Measurements from ENCODE around the gene JARID2. TPM values are rescaled to one million over a fixed set of nuclear protein-coding genes. Genes with fewer than 3 reads are reported as not detected.

JARID2 gene
- total RNA-seq, 1 donor from 2014 or later, result 38.9 TPM

DNA sequence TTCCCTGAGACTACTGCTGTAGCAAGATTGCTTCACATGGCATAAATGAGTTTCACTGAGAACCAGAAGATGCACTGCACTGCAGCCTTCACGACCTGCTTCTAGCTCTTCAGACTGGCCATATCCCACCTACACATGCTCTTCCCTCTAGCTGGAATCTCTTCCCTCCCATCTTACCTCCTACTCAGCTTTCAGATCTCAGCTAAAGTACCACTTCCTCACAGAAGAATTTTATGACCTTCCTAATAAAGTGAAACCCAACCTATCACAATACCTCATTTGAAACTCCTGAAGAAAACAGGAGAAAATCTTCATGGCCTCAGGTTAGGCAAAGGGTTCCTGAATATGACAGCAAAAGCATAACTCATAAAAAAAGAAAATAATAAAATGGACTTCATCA is 317.1 kb downstream of the JARID2 start:
- Histone ChIP-seq H3K27me3 (no peaks in the 10 kb centered on the region), H3F3A (ENCODE audit: low read depth) (no peaks in the 10 kb centered on the region), H3K27ac (no peak overlapping the region), H4K20me1 (ENCODE audit: low read depth) (peaks cover 3% of the 10 kb centered on the region), H3K36me3 (no peaks in the 10 kb centered on the region), H2AFZ (replicated peaks) (no peak overlapping the region), H3K9me3 (ENCODE audit: low read depth) (no peaks in the 10 kb centered on the region), H3K4me2 (no peak overlapping the region), H3K79me2 (ENCODE audit: low read depth) (no peaks in the 10 kb centered on the region), H3K4me3 (no peak overlapping the region), H3K4me1 (no peaks in the 10 kb centered on the region), H3K9ac (no peak overlapping the region)
- Mint-ChIP-seq H3K4me1 (no peaks in the 10 kb centered on the region), H3K4me3 (no peak overlapping the region), H3K9me3 (peaks cover 5% of the 10 kb centered on the region), H3K27me3 (ENCODE audit: insufficient read depth, low read depth) (no peaks in the 10 kb centered on the region), H3K36me3 (no peaks in the 10 kb centered on the region), H3K27ac (no peak overlapping the region)
- TF ChIP-seq, protein P1, sequence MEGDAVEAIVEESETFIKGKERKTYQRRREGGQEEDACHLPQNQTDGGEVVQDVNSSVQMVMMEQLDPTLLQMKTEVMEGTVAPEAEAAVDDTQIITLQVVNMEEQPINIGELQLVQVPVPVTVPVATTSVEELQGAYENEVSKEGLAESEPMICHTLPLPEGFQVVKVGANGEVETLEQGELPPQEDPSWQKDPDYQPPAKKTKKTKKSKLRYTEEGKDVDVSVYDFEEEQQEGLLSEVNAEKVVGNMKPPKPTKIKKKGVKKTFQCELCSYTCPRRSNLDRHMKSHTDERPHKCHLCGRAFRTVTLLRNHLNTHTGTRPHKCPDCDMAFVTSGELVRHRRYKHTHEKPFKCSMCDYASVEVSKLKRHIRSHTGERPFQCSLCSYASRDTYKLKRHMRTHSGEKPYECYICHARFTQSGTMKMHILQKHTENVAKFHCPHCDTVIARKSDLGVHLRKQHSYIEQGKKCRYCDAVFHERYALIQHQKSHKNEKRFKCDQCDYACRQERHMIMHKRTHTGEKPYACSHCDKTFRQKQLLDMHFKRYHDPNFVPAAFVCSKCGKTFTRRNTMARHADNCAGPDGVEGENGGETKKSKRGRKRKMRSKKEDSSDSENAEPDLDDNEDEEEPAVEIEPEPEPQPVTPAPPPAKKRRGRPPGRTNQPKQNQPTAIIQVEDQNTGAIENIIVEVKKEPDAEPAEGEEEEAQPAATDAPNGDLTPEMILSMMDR (IDR thresholded peaks at IDR 0.05), result no peak
- TF ChIP-seq EZH2phosphoT487 (IDR thresholded peaks at IDR 0.05), result no peak
- no peak for DNase-seq (ENCODE audit: low spot score)

DNA sequence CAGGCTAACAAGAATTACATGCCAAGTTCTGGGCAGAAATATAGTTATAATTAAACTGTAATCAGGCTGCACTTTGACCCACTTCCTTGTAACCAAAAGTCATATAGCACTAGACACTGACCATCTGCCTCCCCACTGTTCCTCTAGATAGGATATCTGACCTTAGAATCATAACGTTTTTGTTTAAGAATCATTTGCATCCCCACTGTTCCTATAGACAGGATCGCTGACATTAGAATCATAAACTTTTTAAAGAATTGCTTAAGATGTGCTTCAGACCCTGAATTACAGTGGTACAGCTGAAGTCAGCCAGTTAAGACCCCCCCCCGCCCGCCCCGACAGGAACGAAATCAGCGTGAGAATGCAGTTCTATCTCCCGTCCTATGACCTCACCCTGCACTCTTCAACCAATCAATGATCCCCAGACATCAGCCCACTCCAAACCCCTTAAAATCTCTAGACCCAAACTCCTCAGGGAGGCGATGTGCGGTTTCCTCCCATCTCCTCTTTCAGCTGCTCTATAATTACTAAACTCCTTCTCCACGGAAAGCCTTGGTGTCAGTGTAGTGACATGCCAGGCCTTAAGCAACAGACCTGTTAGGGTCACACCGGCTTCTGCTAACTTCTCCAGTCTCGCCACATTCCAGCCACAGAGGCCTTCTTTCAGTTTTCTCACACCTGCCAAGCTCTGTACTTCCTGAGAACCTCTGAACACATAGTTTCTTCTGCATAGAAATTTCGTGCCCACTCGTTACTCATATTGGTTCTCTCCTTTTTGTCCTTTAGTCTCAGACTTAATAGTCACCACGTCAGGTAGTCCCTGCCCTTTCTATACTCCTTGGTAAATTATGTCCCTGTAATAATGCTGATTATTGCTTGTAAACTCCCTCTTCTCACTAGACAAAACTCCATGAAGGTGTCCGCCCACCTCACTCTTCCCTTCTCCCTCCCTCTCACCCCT is 323.4 kb downstream of the JARID2 start:
- Histone ChIP-seq H3K27ac (no peak overlapping the region), H4K20me1 (ENCODE audit: low read depth) (no peaks in the 10 kb centered on the region), H3K79me2 (ENCODE audit: low read depth) (no peaks in the 10 kb centered on the region), H3K4me3 (no peak overlapping the region), H3K27me3 (no peaks in the 10 kb centered on the region), H3F3A (ENCODE audit: low read depth) (peaks cover 17% of the 10 kb centered on the region), H3K9me3 (ENCODE audit: low read depth) (no peaks in the 10 kb centered on the region), H3K9ac (no peak overlapping the region), H3K36me3 (peaks cover 5% of the 10 kb centered on the region), H3K4me2 (no peak overlapping the region), H3K4me1 (peaks cover 6% of the 10 kb centered on the region), H2AFZ (replicated peaks) (no peak overlapping the region)
- Mint-ChIP-seq H3K4me1 (peaks cover 14% of the 10 kb centered on the region), H3K4me3 (no peak overlapping the region), H3K27me3 (ENCODE audit: insufficient read depth, low read depth) (no peaks in the 10 kb centered on the region), H3K9me3 (peaks cover 5% of the 10 kb centered on the region), H3K36me3 (no peaks in the 10 kb centered on the region), H3K27ac (peak overlapping the region; percentile 18)
- DNase-seq (ENCODE audit: low spot score), result no peak
- TF ChIP-seq, protein P1 (IDR thresholded peaks at IDR 0.05), result no peak
- no peak for TF ChIP-seq EZH2phosphoT487 (IDR thresholded peaks at IDR 0.05)
- TF ChIP-seq EZH2 (IDR thresholded peaks at IDR 0.05), result no peak

DNA sequence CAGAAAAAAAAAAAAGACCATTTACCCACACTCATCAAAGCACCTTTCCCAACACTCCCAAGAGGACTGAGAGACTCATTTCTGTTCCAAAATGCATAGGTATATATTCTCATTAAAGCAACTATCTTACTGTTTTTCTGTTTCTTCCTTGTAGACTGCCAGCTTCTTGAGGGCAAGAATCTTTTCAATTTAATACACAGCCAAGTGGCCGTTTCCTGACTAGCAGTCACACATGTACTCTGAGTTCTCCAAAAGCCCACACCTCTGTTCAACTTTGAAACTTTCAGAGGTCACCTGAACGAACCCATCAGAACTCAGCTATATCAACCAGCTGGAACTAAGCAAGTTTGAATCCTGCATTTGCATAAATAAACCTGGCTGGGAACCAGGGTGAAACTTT is 324.3 kb downstream of the JARID2 start:
- Histone ChIP-seq H3K9ac (no peak overlapping the region), H3K4me1 (peaks cover 9% of the 10 kb centered on the region), H3F3A (ENCODE audit: low read depth) (peaks cover 17% of the 10 kb centered on the region), H3K9me3 (ENCODE audit: low read depth) (no peaks in the 10 kb centered on the region), H3K79me2 (ENCODE audit: low read depth) (no peaks in the 10 kb centered on the region), H3K27ac (no peak overlapping the region), H3K36me3 (peaks cover 5% of the 10 kb centered on the region), H3K27me3 (no peaks in the 10 kb centered on the region), H3K4me2 (no peak overlapping the region), H3K4me3 (no peak overlapping the region), H4K20me1 (ENCODE audit: low read depth) (no peaks in the 10 kb centered on the region), H2AFZ (replicated peaks) (no peak overlapping the region)
- Mint-ChIP-seq H3K4me1 (peaks cover 23% of the 10 kb centered on the region), H3K36me3 (no peaks in the 10 kb centered on the region), H3K27me3 (ENCODE audit: insufficient read depth, low read depth) (no peaks in the 10 kb centered on the region), H3K9me3 (peaks cover 5% of the 10 kb centered on the region), H3K4me3 (no peak overlapping the region), H3K27ac (no peak overlapping the region)
- TF ChIP-seq EZH2phosphoT487 (IDR thresholded peaks at IDR 0.05) (no peak), EZH2 (IDR thresholded peaks at IDR 0.05) (no peak)
- TF ChIP-seq, protein P1 (IDR thresholded peaks at IDR 0.05), result no peak
- no peak for DNase-seq (ENCODE audit: low spot score)

Small RNA genes within 50 kb of the gene (small RNA-seq; reads per million reads assigned to genes)
- not detected for gene RF00001
- gene RNU6-522P, result not detected
- gene RNU6-645P, result not detected
